Esophagus muscularis mucosa (tissue), 4 donors: ENCODE data around the gene WBP1L. TPM values are rescaled to one million over a fixed set of nuclear protein-coding genes. Genes with fewer than 3 reads are reported as not detected.
"Not testable (repeated sequence)": the region's sequence is repeated elsewhere in the genome, so short reads cannot be mapped to it uniquely, and the experiment has no call there.

Experiments used
- DNase-seq: peaks from one replicate; pipeline ENCODE4 v3.0.0-alpha.2; 2017; ENCODE audit errors: extremely low spot score
- H3K27ac ChIP-seq, 4 donors: fragments of 200-600 bp; sonication (generic); replicated peaks in 1 of 4; 1 replicate in 3 of 4; 2 replicates in 1 of 4; pipeline ENCODE4 v1.5.1; 2016 to 2019; ENCODE audit warnings: mild to moderate bottlenecking in 1 of 4
- H3K27me3 ChIP-seq, 4 donors: fragments of 200-600 bp; sonication (generic); one replicate each; pipeline versions ENCODE4 v1.5.1 to v1.6.0; 2016 to 2019
- H3K36me3 ChIP-seq, 4 donors: fragments of 200-600 bp; sonication (generic); one replicate each; pipeline ENCODE4 v1.5.1; 2016 to 2019
- H3K4me1 ChIP-seq, 4 donors: fragments of 200-600 bp; sonication (generic); one replicate each; pipeline ENCODE4 v1.5.1; 2016 to 2019
- H3K4me3 ChIP-seq, 4 donors: fragments of 200-600 bp; sonication (generic); 1 replicate in 2 of 4; 2 replicates in 2 of 4; pipeline ENCODE4 v1.5.1; 2016 to 2019; ENCODE audit warnings: mild to moderate bottlenecking in 4 of 4, moderate library complexity in 1 of 4
- H3K9me3 ChIP-seq, 4 donors: fragments of 200-600 bp; sonication (generic); 1 replicate in 3 of 4; 2 replicates in 1 of 4; pipeline ENCODE4 v1.5.1; 2016 to 2019
- CTCF ChIP-seq, 3 experiments: fragments of 200-600 bp in 2 of 3; fragments of 450-650 bp in 1 of 3; sonication (generic) in 2 of 3; IDR thresholded peaks; one replicate each; pipeline ENCODE4 v1.5.1; 2017 to 2019; ENCODE audit warnings: antibody characterized with exemption in 3 of 3, mild to moderate bottlenecking in 2 of 3, moderate library complexity in 1 of 3
- EP300 ChIP-seq: sonication (generic); formaldehyde crosslinking; IDR thresholded peaks from one replicate; pipeline ENCODE4 v1.6.1; 2017; ENCODE audit warnings: antibody characterized with exemption
- POLR2A ChIP-seq: fragments of 450-650 bp; IDR thresholded peaks from one replicate; pipeline ENCODE4 v1.6.1; 2017; ENCODE audit warnings: antibody characterized with exemption, moderate library complexity, mild to moderate bottlenecking, low read depth
- POLR2AphosphoS5 ChIP-seq, 2 donors: sonication (generic); formaldehyde crosslinking; IDR thresholded peaks; one replicate each; pipeline ENCODE4 v1.6.1; 2017; ENCODE audit warnings: antibody characterized with exemption in 2 of 2
- WGBS: methylation state at CpG from one replicate; pipeline ENCODE4 v1.1.5; 2018; 5-methylcytosine and 5-hydroxymethylcytosine counted together
- intact Hi-C: fragments of 100-400 bp; cut with DNase I; formaldehyde crosslinking; loops from one replicate; pipeline ENCODE4 v1.15.1; 2023
- total RNA-seq, 4 donors: library from RNA; depleted of rRNA; stranded (reverse); fragments of >200 nt; gene quantifications; one replicate each; pipeline versions ENCODE4 v1.1.0 to v1.2.1, GENCODE V29; 2016

The WBP1L gene
- total RNA-seq, 4 donors from 2014 or later: 88.5 to 147 (median 112) TPM

DNA sequence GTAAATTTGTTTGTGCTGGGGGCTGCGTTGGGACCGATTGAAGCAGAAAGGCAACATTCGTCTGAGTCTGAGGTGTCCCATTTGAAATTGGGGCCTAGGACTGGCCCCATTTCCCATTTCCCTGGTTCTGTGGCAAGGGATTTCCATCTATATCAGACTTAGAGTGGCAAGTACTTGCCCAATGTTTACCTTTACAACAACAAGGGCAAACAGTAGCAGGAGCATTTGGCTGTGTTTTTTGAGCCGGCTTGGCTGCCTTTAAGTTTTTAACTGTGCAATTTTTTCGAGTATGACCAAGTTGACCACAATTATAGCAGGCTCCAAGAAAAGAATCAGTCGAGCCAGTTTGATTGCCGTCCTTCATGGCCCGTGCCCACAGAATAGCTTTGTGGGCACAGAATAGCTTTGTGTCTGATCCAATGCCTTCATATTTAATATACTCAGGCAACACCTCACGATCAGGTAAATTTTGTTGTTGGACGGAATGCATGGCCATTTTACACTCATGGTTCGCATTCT lies 98.1 kb downstream of the WBP1L start:
- no peak for TF ChIP-seq POLR2AphosphoS5 (IDR thresholded peaks at IDR 0.05)
- TF ChIP-seq CTCF (IDR thresholded peaks at IDR 0.05): no peak
- no peak for TF ChIP-seq POLR2A
- no peak for TF ChIP-seq EP300
- Histone ChIP-seq H3K36me3 (no peaks in the 10 kb centered on the region), H3K4me3 (no peak overlapping the region), H3K9me3 (no peaks in the 10 kb centered on the region), H3K4me1 (no peaks in the 10 kb centered on the region), H3K27ac (no peak overlapping the region), H3K27me3 (no peaks in the 10 kb centered on the region)
- 90% methylated on average over 11 of the region's 11 CpGs for WGBS
- intact Hi-C loops: no loop called here
- no peak for DNase-seq

DNA sequence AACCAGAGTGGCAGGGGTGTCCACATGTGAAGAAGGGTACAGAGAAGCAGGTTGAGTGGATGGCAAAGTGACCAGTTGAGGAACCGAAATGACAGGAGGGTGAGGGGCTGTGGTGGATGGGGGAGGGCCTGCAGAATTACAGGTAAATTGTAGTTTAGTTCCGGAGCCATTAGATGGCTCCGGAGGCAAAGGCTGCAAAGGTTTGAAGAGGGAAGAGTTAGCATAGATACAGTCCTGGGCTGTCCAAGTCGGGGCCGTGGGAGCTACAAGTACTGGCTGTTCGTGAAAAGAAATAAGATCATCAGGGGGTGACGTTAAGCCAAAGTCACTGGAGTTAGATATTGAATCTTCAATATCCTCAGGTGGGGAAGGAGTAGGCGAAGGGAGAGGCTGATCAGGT lies 99.4 kb downstream of the WBP1L start:
- intact Hi-C loops, DNase-seq: not testable (repeated sequence)
- WGBS: 66% methylated on average over 8 of the region's 8 CpGs

DNA sequence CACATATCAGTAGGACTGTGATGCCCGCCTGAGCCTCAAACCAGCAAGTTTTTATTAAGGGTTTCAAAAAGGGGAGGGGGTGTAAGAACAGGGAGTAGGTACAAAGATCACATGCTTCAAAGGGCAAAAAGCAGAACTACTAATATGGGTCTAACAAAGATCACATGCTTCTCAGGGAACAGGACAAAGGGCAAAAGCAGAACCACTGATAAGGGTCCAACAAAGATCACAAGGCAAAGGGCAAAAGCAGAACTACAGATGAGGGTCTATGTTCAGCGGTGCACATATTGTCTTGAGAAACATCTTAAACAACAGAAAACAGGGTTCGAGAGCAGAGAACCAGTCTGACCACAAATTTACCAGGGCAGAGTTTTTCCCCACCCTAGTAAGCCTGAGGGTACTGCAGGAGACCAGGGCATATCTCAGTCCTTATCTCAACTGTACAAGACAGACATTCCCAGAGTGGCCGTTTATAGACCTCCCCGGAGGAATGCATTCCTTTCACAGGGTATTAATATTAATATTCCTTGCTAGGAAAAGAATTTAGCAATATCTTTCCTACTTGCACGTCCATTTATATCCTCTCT lies 100.5 kb downstream of the WBP1L start:
- H3K4me1 ChIP-seq, H3K9me3 ChIP-seq, H3K36me3 ChIP-seq, H3K27me3 ChIP-seq, intact Hi-C loops, H3K4me3 ChIP-seq, DNase-seq, H3K27ac ChIP-seq: not testable (repeated sequence)
- WGBS: 91% methylated on average over 6 of the region's 6 CpGs

More for the DNA sequence above, 99.4 kb downstream of the WBP1L start:
- not testable (repeated sequence) for H3K27me3 ChIP-seq, H3K9me3 ChIP-seq, H3K4me3 ChIP-seq, H3K4me1 ChIP-seq, H3K36me3 ChIP-seq, H3K27ac ChIP-seq

DNA sequence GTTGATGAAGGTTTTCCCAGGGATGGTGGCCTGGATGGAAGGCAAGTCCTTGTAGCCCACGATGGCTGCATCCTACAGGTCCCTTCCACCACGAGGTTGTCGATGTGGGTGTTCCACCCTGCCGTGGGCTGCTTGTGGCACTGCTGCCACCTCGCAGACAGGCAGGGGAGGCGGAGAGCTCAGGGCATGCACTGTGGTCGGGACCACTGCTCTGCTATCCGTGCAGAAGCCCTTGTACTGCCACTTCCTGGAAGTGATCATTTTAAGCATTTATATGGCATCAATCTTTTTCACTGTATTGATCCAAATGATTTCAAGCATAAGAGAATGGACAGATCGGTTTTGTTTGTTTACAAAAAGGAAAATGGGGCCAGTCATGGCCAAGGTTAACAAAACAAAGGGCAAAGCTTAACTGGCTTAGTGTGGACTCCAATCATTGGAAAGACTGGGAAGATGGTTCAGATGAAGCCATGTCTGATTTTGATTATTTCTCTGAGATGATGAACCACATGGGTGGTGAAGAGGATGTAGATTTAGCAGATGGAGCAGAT lies 101.7 kb downstream of the WBP1L start:
- intact Hi-C loops: no loop called here
- Histone ChIP-seq H3K4me3 (no peak overlapping the region), H3K36me3 (no peaks in the 10 kb centered on the region), H3K4me1 (no peaks in the 10 kb centered on the region), H3K9me3 (no peaks in the 10 kb centered on the region), H3K27me3 (no peaks in the 10 kb centered on the region), H3K27ac (no peak overlapping the region)
- no peak for DNase-seq
- TF ChIP-seq CTCF (IDR thresholded peaks at IDR 0.05) (no peak), POLR2AphosphoS5 (IDR thresholded peaks at IDR 0.05) (no peak), POLR2A (no peak), EP300 (no peak)
- WGBS: 91% methylated on average over 9 of the region's 9 CpGs

DNA sequence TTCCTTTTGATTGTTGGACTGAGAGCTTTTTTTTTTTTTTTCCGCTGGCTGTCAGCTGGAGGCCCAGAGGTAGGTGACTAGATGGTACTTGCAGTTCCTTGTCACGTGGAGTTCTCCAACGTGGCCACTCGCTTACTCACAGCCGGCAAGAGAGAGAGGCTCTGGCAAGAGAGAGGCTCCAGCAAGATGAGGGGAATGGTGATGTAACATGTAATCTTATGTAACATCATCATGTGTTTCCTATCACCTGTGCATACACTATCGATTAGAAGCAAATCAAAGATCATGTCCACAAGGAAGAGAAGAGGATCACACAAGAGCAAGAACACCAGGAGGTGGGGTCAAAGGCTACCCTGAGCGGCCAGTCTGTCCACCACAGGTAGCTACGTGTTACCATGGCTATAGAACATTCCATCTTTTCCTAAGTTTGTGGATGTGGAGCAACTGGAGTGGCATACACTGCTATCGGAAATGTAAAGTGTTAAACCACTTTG lies 106.3 kb downstream of the WBP1L start:
- WGBS: 87% methylated on average over 9 of the region's 9 CpGs
- Histone ChIP-seq H3K36me3 (no peaks in the 10 kb centered on the region), H3K27me3 (no peaks in the 10 kb centered on the region), H3K4me3 (no peak overlapping the region), H3K9me3 (no peaks in the 10 kb centered on the region), H3K27ac (no peak overlapping the region), H3K4me1 (peaks cover 6 to 10% (median 7%) of the 10 kb centered on the region in 4 donors)
- DNase-seq: no peak
- TF ChIP-seq EP300: no peak
- intact Hi-C loops: no loop called here

DNA sequence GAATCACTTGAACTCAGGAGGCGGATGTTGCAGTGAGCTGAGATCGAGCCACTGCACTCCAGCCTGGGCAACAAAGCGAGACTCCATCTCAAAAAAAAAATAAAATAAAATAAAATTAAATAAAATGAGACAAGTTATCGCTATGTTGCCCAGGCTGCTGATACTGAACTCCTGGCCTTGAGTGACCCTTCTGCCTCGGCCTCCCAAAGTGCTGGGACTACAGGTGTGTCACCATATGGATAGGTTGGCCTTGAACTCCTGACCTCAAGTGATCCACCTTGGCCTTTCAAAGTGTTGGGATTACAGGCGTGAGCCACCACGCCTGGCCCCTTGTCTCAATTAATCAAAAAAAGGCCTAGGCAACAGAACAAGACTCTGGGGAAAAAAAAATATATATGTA lies 109.5 kb downstream of the WBP1L start:
- WGBS: 98% methylated on average over 7 of the region's 7 CpGs
- H3K36me3 ChIP-seq, H3K27me3 ChIP-seq, H3K9me3 ChIP-seq, H3K27ac ChIP-seq, DNase-seq, intact Hi-C loops, H3K4me3 ChIP-seq: not testable (repeated sequence)
- H3K4me1 ChIP-seq: peaks cover 18 to 22% (median 19%) of the 10 kb centered on the region in 4 donors

DNA sequence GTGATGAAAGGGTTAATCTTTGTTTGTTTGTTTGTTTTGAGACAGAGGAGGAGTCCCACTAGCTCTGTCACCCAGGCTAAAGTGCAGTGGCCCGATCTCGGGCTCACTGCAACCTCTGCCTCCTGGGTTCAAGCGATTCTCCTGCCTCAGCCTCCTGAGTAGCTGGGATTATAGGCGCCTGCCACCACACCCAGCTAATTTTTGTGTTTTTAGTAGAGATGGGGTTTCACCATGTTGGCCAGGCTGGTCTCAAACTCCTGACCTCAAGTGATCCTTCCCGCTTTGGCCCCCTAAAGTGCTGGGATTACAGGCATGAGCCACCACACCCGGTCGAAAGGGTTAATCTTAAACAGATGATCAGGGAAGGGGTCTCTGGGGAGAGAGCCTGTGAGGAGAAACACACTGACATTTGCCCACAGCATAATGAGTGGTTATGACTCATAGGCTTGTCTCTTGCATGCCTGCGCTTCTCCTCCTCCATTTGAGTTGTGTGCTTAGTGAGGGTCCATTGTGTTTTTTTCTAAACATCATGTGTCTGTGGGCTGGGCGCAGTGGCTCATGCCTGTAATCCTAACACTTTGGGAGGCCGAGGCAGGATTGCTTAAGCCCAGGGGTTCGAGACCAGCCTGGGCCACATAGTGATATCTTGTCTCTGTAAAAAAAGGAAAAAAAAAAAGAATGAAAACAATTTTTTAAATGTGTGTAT lies 112.1 kb downstream of the WBP1L start:
- DNase-seq, H3K9me3 ChIP-seq, intact Hi-C loops, H3K27me3 ChIP-seq, H3K4me3 ChIP-seq: not testable (repeated sequence)
- 72% methylated on average over 11 of the region's 11 CpGs for WGBS
- Histone ChIP-seq H3K27ac (peak overlapping the region in 2 of 4 donors; percentile 13 to 29), H3K4me1 (peaks cover 18 to 22% (median 19%) of the 10 kb centered on the region in 4 donors), H3K36me3 (peaks cover 0 to 10% (median 6%) of the 10 kb centered on the region in 4 donors)
